GM23248 (cell line): Measurements from ENCODE around the gene TMPRSS7. TPM values are rescaled to one million over a fixed set of nuclear protein-coding genes. Genes with fewer than 3 reads are reported as not detected.
"Not testable (repeated sequence)": the region's sequence is repeated elsewhere in the genome, so short reads cannot be mapped to it uniquely, and the experiment has no call there.

Experiments
- DNase-seq: peaks from one replicate; pipeline ENCODE4 v3.0.0-alpha.2; 2015
- H2AFZ ChIP-seq: fragments of 200-600 bp; sonication (generic); 2 replicates; pipeline ENCODE4 v1.6.1; 2016; ENCODE audit warnings: antibody characterized with exemption
- H3F3A ChIP-seq: fragments of 200-600 bp; sonication (generic); 2 replicates; pipeline ENCODE4 v1.6.1; 2016; ENCODE audit warnings: mild to moderate bottlenecking, antibody characterized with exemption, mixed run types; ENCODE audit not compliant: insufficient read depth
- H3K27ac ChIP-seq: fragments of 200-600 bp; sonication (generic); 2 replicates; pipeline ENCODE4 v1.5.1; 2016; ENCODE audit warnings: mild to moderate bottlenecking
- H3K27me3 ChIP-seq: fragments of 200-600 bp; sonication (generic); replicated peaks from 2 replicates; pipeline ENCODE4 v1.6.1; 2016; ENCODE audit warnings: mild to moderate bottlenecking; ENCODE audit not compliant: insufficient read depth
- H3K36me3 ChIP-seq: fragments of 200-600 bp; sonication (generic); 2 replicates; pipeline ENCODE4 v1.6.1; 2016; ENCODE audit warnings: low read depth, mild to moderate bottlenecking
- H3K4me1 ChIP-seq: fragments of 200-600 bp; sonication (generic); 2 replicates; pipeline ENCODE4 v1.6.1; 2016; ENCODE audit warnings: mild to moderate bottlenecking; ENCODE audit not compliant: insufficient read depth
- H3K4me2 ChIP-seq: fragments of 200-600 bp; sonication (generic); one replicate; pipeline ENCODE4 v1.6.1; 2016; ENCODE audit warnings: mild to moderate bottlenecking; ENCODE audit not compliant: unreplicated experiment
- H3K4me3 ChIP-seq: fragments of 200-600 bp; sonication (generic); 2 replicates; pipeline ENCODE4 v1.5.1; 2016; ENCODE audit warnings: mild to moderate bottlenecking
- H3K79me2 ChIP-seq: fragments of 200-600 bp; sonication (generic); 2 replicates; pipeline ENCODE4 v1.6.1; 2016; ENCODE audit warnings: mild to moderate bottlenecking; ENCODE audit not compliant: insufficient read depth
- H3K9ac ChIP-seq: fragments of 200-600 bp; sonication (generic); 2 replicates; pipeline ENCODE4 v1.6.1; 2016; ENCODE audit warnings: mild to moderate bottlenecking
- H3K9me2 ChIP-seq: fragments of 200-600 bp; sonication (generic); 2 replicates; pipeline ENCODE4 v1.6.1; 2016; ENCODE audit warnings: mixed run types, mild to moderate bottlenecking, moderate library complexity; ENCODE audit not compliant: insufficient read depth
- H3K9me3 ChIP-seq: fragments of 200-600 bp; sonication (generic); one replicate; pipeline ENCODE4 v1.6.1; 2017; ENCODE audit warnings: low read depth
- H4K20me1 ChIP-seq: fragments of 200-600 bp; sonication (generic); 2 replicates; pipeline ENCODE4 v1.6.0; 2016; ENCODE audit not compliant: insufficient read depth
- EZH2 ChIP-seq: fragments of 200-600 bp; sonication (generic); IDR thresholded peaks from 2 replicates; pipeline ENCODE4 v1.6.1; 2018; ENCODE audit warnings: antibody characterized with exemption, mild to moderate bottlenecking; ENCODE audit not compliant: insufficient read depth, poor library complexity, severe bottlenecking
- EZH2phosphoT487 ChIP-seq: fragments of 200-600 bp; sonication (generic); IDR thresholded peaks from 2 replicates; pipeline ENCODE4 v1.6.1; 2018; ENCODE audit warnings: antibody characterized with exemption, moderate library complexity, mild to moderate bottlenecking, low read depth; ENCODE audit not compliant: insufficient read depth
- WGBS, 2 experiments: methylation state at CpG; one replicate each; pipeline ENCODE4 v1.1.6; 2015 to 2017; ENCODE audit warnings: low lambda C conversion rate in 2 of 2, low coverage in 1 of 2; ENCODE audit errors: missing lambda C conversion rate in 2 of 2; 5-methylcytosine and 5-hydroxymethylcytosine counted together
- in situ Hi-C: fragments of 300-500 bp; cut with MboI; formaldehyde crosslinking; loops from 2 replicates; pipeline ENCODE4 v1.15.0; 2020
- polyA plus RNA-seq: library from polyadenylated mRNA; unstranded; fragments of >200 nt; fragmentation: Nextera tagmentation; extraction: Ambion mirVana; gene quantifications from 2 replicates; pipeline ENCODE4 v1.2.1, GENCODE V29; 2016
- total RNA-seq: library from RNA; depleted of rRNA; stranded (reverse); fragments of >200 nt; shearing (Covaris generic); gene quantifications from 2 replicates; pipeline ENCODE4 v1.2.3, GENCODE V29; 2014

The TMPRSS7 gene
- total and polyA plus RNA-seq, 2 experiments from 2014 or later, result not detected

- WGBS, 2 experiments, result 36% methylated on average over 3 of the region's 3 CpGs
Measured at GRCh38 chr3:112061152-112061551, 26.6 kb downstream of the TMPRSS7 start.

DNA sequence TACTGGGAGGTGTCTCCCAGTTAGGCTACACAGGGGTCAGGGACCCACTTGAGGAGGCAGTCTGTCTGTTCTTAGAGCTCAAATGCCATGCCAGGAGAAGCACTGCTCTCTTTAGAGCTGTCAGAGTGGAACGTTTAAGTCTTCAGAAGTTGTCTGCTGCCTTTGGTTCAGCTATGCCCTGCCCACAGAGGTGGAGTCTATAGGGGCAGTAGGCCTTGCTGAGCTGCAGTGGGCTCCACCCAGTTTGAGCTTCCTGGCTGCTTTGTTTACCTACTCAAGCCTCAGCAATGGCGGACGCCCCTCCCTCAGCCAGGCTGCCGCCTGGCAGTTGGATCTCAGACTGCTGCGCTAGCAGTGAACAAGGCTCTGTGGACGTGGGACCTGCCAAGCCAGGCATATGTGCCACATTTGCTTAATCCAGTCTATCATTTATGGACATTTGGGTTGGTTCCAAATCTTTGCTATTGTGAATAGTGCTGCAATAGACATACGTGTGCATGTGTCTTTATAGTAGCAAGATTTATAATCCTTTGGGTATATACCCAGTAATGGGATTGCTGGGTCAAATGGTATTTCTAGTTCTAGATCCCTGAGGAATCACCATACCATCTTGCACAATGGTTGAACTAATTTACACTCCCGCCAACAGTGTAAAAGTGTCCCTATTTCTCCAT lies 38.0 kb downstream of the TMPRSS7 start:
- H3F3A ChIP-seq, result peaks cover 25% of the 10 kb centered on the region
- H3K4me1 ChIP-seq, result peaks cover 21% of the 10 kb centered on the region
- DNase-seq, H3K27me3 ChIP-seq, H4K20me1 ChIP-seq, H2AFZ ChIP-seq, H3K9ac ChIP-seq, in situ Hi-C loops, H3K27ac ChIP-seq, H3K36me3 ChIP-seq, H3K9me2 ChIP-seq, H3K4me2 ChIP-seq, H3K4me3 ChIP-seq, H3K79me2 ChIP-seq, H3K9me3 ChIP-seq: not testable (repeated sequence)
- WGBS, 2 experiments, result 73 to 81% methylated on average over 8 of the region's 8 CpGs

More at GRCh38 chr3:112061152-112061551, 26.6 kb downstream of the TMPRSS7 start:
- Histone ChIP-seq H4K20me1 (no peaks in the 10 kb centered on the region), H3K4me2 (no peak overlapping the region), H3K9me2 (no peaks in the 10 kb centered on the region), H3K36me3 (no peaks in the 10 kb centered on the region), H3K79me2 (no peaks in the 10 kb centered on the region), H3K9ac (no peak overlapping the region), H3K4me3 (no peak overlapping the region), H3F3A (no peaks in the 10 kb centered on the region), H3K9me3 (no peaks in the 10 kb centered on the region), H2AFZ (no peak overlapping the region), H3K27me3 (no peaks in the 10 kb centered on the region; the same call in 1 of the 2 replicates), H3K27ac (no peak overlapping the region), H3K4me1 (peaks cover 17% of the 10 kb centered on the region)
- TF ChIP-seq EZH2phosphoT487 (no peak), EZH2 (no peak)
- DNase-seq, result peak; percentile 39
- in situ Hi-C loops, result no loop called here

GRCh38 chr3:112074006-112074405 lies 39.5 kb downstream of the TMPRSS7 start:
- in situ Hi-C loops, result no loop called here
- peak overlapping the region; percentile 74; the same call in 1 of the 2 replicates for H3K9ac ChIP-seq

DNA sequence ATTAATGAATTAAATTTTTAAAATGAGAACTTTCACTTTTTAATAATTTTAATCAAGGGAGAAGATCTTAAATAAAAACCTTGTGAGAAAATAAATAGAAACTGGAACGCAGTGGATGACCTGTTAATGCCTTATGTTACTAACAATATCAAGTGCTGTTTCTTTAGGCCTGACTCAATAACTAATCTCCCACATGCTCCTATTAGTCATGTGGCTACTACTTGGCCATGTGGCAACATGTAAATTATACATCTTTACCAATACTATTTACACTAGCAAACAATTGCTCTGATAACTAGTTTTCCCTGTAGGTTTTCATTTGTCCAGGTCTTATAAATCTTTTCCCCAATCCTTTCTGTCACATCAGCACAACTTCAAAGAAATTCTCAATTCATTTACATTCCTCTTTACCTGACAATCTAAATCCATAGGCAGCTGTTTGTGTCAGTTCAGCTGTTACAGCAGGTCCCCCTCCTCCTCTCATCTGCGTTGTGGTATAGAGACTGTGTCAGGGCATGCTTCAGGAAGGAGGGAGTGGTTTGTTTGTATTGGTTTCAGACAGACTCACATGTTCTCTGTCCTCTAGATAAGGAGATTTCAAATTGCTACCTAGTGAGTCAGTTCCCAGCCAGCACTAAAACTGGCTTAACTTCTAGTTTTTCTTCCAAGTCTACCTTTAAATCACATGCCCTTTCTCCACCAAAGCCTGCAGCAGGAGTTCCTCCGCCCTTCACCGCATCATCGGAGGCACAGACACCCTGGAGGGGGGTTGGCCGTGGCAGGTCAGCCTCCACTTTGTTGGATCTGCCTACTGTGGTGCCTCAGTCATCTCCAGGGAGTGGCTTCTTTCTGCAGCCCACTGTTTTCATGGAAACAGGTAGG lies 40.3 kb downstream of the TMPRSS7 start:
- no peaks in the 10 kb centered on the region for H4K20me1 ChIP-seq
- peak overlapping the region; percentile 24; the same call in 1 of the 2 replicates for H2AFZ ChIP-seq
- peaks cover 21% of the 10 kb centered on the region for H3K4me1 ChIP-seq
- in situ Hi-C loops, result no loop called here
- no peaks in the 10 kb centered on the region for H3K27me3 ChIP-seq
- H3K9ac ChIP-seq, result peak overlapping the region; percentile 74
- H3K9me2 ChIP-seq, result no peaks in the 10 kb centered on the region
- peak; percentile 89 for DNase-seq
- 29 to 30% methylated on average over 6 of the region's 6 CpGs for WGBS, 2 experiments
- TF ChIP-seq EZH2 (no peak), EZH2phosphoT487 (no peak)
- no peaks in the 10 kb centered on the region for H3K36me3 ChIP-seq
- no peaks in the 10 kb centered on the region for H3K79me2 ChIP-seq
- H3K9me3 ChIP-seq, result no peaks in the 10 kb centered on the region
- peak overlapping the region; percentile 37; the same call in 1 of the 2 replicates for H3K4me3 ChIP-seq
- peak overlapping the region; percentile 83 for H3K4me2 ChIP-seq
- H3F3A ChIP-seq, result peaks cover 25% of the 10 kb centered on the region
- peak overlapping the region; percentile 94 for H3K27ac ChIP-seq

More at GRCh38 chr3:112074006-112074405, 39.5 kb downstream of the TMPRSS7 start:
- WGBS, 2 experiments, result 68 to 75% methylated on average over 2 of the region's 2 CpGs
- H3K4me2 ChIP-seq, result peak overlapping the region; percentile 83
- no peaks in the 10 kb centered on the region for H3K79me2 ChIP-seq
- peaks cover 25% of the 10 kb centered on the region for H3F3A ChIP-seq
- H4K20me1 ChIP-seq, result no peaks in the 10 kb centered on the region
- no peaks in the 10 kb centered on the region for H3K27me3 ChIP-seq
- DNase-seq, result peak; percentile 63
- H3K9me2 ChIP-seq, result no peaks in the 10 kb centered on the region
- no peaks in the 10 kb centered on the region for H3K9me3 ChIP-seq
- peaks cover 21% of the 10 kb centered on the region for H3K4me1 ChIP-seq
- H3K4me3 ChIP-seq, result peak overlapping the region; percentile 15; the same call in 1 of the 2 replicates
- no peak overlapping the region for H2AFZ ChIP-seq
- H3K36me3 ChIP-seq, result no peaks in the 10 kb centered on the region
- H3K27ac ChIP-seq, result peak overlapping the region; percentile 94
- no peak for TF ChIP-seq EZH2
- TF ChIP-seq EZH2phosphoT487, result no peak
